OCI-LY3 (cell line): ENCODE results near the gene CERS6.
A peak's percentile ranks its signal among the peaks of the same experiment; 100 is the strongest.

ENCODE experiments used
- H2AFZ ChIP-seq: fragments of 200-600, 300-600 bp; shearing (Covaris generic); 2 replicates; pipeline ENCODE4 v1.6.0; 2014; ENCODE audit warnings: antibody characterized with exemption, low read depth, low read length
- H3K27ac ChIP-seq: fragments of 200-600, 300-600 bp; sonication (generic); 2 replicates; pipeline ENCODE4 v1.5.1; 2014; ENCODE audit warnings: mild to moderate bottlenecking, low read length, moderate library complexity, mixed read lengths
- H3K27me3 ChIP-seq: fragments of 200-600, 300-600 bp; sonication (generic); 2 replicates; pipeline ENCODE4 v1.6.1; 2014; ENCODE audit warnings: low read depth, low read length, mixed read lengths
- H3K36me3 ChIP-seq: fragments of 200-600, 300-600 bp; sonication (generic); replicated peaks from 2 replicates; pipeline ENCODE3; 2014; ENCODE audit warnings: low read depth, low read length, mixed read lengths
- H3K4me1 ChIP-seq: fragments of 300-600, 200-600 bp; sonication (generic); 2 replicates; pipeline ENCODE4 v1.6.1; 2014; ENCODE audit warnings: low read length, mixed read lengths
- H3K4me2 ChIP-seq: fragments of 200-600, 300-600 bp; sonication (generic); 2 replicates; pipeline ENCODE4 v1.6.1; 2014; ENCODE audit warnings: low read length, mixed read lengths
- H3K4me3 ChIP-seq: fragments of 300-600, 200-600 bp; sonication (generic); 2 replicates; pipeline ENCODE4 v1.5.1; 2014; ENCODE audit warnings: antibody characterized with exemption, mild to moderate bottlenecking, low read length, moderate library complexity
- H3K79me2 ChIP-seq: fragments of 300-600, 200-600 bp; shearing (Covaris generic); 2 replicates; pipeline ENCODE4 v1.6.1; 2014; ENCODE audit warnings: mild to moderate bottlenecking, low read length, mixed read lengths
- H3K9ac ChIP-seq: fragments of 300-600, 200-600 bp; shearing (Covaris generic); 2 replicates; pipeline ENCODE4 v1.6.0; 2014; ENCODE audit warnings: mild to moderate bottlenecking, low read length, moderate library complexity
- H3K9me3 ChIP-seq: fragments of 200-600, 300-600 bp; shearing (Covaris generic); 2 replicates; pipeline ENCODE4 v1.6.1; 2014; ENCODE audit warnings: low read length, mixed read lengths; ENCODE audit not compliant: insufficient read depth
- H4K20me1 ChIP-seq: fragments of 200-600, 300-600 bp; sonication (generic); 2 replicates; pipeline ENCODE4 v1.6.1; 2016; ENCODE audit warnings: low read length, mixed read lengths; ENCODE audit not compliant: insufficient read depth
- EZH2phosphoT487 ChIP-seq: fragments of 200-600 bp; shearing (Covaris generic); IDR thresholded peaks from 2 replicates; pipeline ENCODE4 v1.6.1; 2018; ENCODE audit warnings: antibody characterized with exemption, mixed run types, low read depth
- TF ChIP-seq, protein P1 (sequence below): fragments of 200-600, 300-600 bp; sonication (generic); IDR thresholded peaks from 2 replicates; pipeline ENCODE4 v1.5.1; 2014; ENCODE audit warnings: antibody characterized with exemption, low read length, low read depth

CERS6 gene

DNA sequence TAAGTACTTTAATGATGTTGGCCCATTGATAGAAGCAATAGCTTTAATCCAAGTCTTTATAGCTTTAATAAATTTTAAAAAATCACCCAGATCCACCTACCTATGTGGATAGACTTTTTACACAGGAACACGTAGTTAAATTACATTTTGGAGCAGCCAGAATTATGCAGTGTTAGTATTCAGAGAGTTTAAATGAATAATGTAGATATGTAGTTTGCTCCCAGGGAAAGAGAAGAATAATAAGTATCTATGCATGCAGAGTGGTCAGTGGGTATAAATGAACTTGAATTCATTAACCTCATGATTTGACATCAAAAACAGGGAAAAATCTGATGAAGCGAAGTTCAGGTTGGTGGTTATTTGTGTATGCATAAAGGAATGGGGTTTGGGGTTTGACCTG, 146.3 kb downstream of the CERS6 start:
- H3K4me1 ChIP-seq = peaks cover 40% of the 10 kb centered on the region
- no peak overlapping the region for H2AFZ ChIP-seq
- H3K36me3 ChIP-seq = no peaks in the 10 kb centered on the region
- H3K4me2 ChIP-seq = peak overlapping the region; percentile 40
- no peaks in the 10 kb centered on the region for H4K20me1 ChIP-seq
- TF ChIP-seq, protein P1, sequence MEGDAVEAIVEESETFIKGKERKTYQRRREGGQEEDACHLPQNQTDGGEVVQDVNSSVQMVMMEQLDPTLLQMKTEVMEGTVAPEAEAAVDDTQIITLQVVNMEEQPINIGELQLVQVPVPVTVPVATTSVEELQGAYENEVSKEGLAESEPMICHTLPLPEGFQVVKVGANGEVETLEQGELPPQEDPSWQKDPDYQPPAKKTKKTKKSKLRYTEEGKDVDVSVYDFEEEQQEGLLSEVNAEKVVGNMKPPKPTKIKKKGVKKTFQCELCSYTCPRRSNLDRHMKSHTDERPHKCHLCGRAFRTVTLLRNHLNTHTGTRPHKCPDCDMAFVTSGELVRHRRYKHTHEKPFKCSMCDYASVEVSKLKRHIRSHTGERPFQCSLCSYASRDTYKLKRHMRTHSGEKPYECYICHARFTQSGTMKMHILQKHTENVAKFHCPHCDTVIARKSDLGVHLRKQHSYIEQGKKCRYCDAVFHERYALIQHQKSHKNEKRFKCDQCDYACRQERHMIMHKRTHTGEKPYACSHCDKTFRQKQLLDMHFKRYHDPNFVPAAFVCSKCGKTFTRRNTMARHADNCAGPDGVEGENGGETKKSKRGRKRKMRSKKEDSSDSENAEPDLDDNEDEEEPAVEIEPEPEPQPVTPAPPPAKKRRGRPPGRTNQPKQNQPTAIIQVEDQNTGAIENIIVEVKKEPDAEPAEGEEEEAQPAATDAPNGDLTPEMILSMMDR = no peak
- TF ChIP-seq EZH2phosphoT487 = no peak
- peaks cover 12% of the 10 kb centered on the region; the same call in 1 of the 2 replicates for H3K9me3 ChIP-seq
- H3K27ac ChIP-seq = peak overlapping the region; percentile 23; the same call in 1 of the 2 replicates
- H3K27me3 ChIP-seq = no peaks in the 10 kb centered on the region
- no peak overlapping the region for H3K9ac ChIP-seq
- H3K79me2 ChIP-seq = 0 out of 2 replicates have a peak, but pooled peaks cover 3% of the 10 kb centered on the region
- H3K4me3 ChIP-seq = no peak overlapping the region

DNA sequence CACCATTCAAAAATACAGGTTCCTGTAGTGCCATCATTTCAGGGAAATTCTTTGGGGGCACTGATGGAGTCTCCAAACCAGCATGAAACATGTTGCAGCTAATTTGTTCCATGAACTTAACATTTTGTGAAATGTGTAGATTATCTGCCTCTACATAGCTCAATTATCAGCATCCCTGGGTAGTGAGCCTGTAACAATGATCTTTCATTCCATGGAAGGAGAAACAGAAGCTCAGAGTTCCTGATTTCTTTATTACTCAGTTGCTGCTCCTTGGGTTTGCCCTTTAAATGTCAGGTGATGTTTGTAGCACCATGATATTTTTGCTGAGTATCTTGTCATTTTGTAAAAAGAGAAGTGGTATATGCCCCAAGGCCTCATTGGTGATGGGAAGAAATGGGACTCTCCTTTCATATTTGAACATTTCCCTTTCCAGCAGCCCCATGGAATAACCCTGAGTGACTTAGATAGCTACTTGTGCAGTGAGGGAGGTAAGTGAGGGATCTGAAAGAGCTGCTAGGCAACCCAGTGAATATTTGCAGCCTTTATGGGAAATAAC, 146.9 kb downstream of the CERS6 start:
- no peak overlapping the region for H3K9ac ChIP-seq
- H3K4me2 ChIP-seq = peak overlapping the region; percentile 6; the same call in 1 of the 2 replicates
- no peak for TF ChIP-seq EZH2phosphoT487
- TF ChIP-seq, protein P1 = no peak

DNA sequence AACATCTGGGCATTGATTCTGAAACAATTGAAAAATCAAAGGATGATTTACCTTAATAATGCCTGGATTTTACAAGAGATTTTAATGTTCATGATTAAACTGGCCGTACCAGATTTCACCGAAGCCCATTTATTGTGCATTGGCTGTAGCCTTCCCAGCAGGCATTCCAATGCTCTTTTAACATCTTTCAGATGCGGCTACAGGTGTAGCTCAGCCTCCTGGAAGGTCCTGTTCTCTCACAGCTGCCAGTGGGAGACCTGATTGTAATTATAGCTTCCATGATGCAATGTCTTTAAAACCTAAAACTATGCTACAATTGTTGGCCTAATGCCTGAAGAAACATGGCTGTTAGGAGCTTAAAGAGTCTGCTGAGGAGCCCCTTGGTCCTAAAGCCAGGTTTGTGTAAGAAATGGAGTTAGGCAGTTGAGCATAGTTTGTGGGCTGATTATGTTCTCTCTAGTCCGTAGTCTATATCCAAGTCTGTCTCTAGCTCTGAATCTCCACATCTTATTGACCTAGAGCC, 147.4 kb downstream of the CERS6 start:
- peaks cover 40% of the 10 kb centered on the region for H3K4me1 ChIP-seq
- peak overlapping the region; percentile 6; the same call in 1 of the 2 replicates for H3K4me2 ChIP-seq
- H3K27ac ChIP-seq = no peak overlapping the region
- 0 out of 2 replicates have a peak, but pooled peaks cover 3% of the 10 kb centered on the region for H3K79me2 ChIP-seq
- no peaks in the 10 kb centered on the region for H3K27me3 ChIP-seq
- no peak overlapping the region for H2AFZ ChIP-seq
- H3K9me3 ChIP-seq = peaks cover 12% of the 10 kb centered on the region; the same call in 1 of the 2 replicates
- no peak overlapping the region for H3K9ac ChIP-seq
- H3K36me3 ChIP-seq = no peaks in the 10 kb centered on the region
- TF ChIP-seq EZH2phosphoT487 = no peak
- TF ChIP-seq, protein P1 = no peak
- H3K4me3 ChIP-seq = no peak overlapping the region
- H4K20me1 ChIP-seq = no peaks in the 10 kb centered on the region

More for the DNA sequence above, 146.9 kb downstream of the CERS6 start:
- H3K27ac ChIP-seq = no peak overlapping the region
- H4K20me1 ChIP-seq = no peaks in the 10 kb centered on the region
- 0 out of 2 replicates have a peak, but pooled peaks cover 3% of the 10 kb centered on the region for H3K79me2 ChIP-seq
- H3K36me3 ChIP-seq = no peaks in the 10 kb centered on the region
- peaks cover 40% of the 10 kb centered on the region for H3K4me1 ChIP-seq
- no peaks in the 10 kb centered on the region for H3K27me3 ChIP-seq
- no peak overlapping the region for H3K4me3 ChIP-seq
- H3K9me3 ChIP-seq = peaks cover 12% of the 10 kb centered on the region; the same call in 1 of the 2 replicates
- no peak overlapping the region for H2AFZ ChIP-seq

DNA sequence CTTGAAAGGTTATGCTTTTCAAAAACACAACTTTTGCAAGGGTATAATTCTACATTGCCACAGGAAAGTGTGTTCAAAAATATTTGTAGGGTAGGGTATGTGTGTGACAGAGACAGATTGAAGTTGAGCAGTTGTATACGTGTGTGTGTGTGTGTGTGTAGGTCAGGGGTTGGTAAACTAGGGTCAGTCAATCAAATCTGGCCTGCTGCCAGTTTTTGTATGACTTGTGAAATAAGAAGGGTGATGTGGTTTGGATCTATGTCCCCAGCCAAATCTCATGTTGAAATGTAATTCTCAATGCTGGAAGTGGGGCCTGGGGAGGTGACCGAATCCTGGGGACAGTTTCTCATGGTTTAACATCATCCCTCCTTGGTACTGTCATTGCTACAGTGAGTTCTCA, 148.2 kb downstream of the CERS6 start:
- TF ChIP-seq EZH2phosphoT487 = no peak
- TF ChIP-seq, protein P1 = no peak
- no peak overlapping the region for H3K4me2 ChIP-seq
- no peaks in the 10 kb centered on the region for H4K20me1 ChIP-seq
- H3K36me3 ChIP-seq = no peaks in the 10 kb centered on the region
- no peaks in the 10 kb centered on the region for H3K27me3 ChIP-seq
- no peak overlapping the region for H3K4me3 ChIP-seq
- peaks cover 12% of the 10 kb centered on the region; the same call in 1 of the 2 replicates for H3K9me3 ChIP-seq
- H3K4me1 ChIP-seq = peaks cover 36% of the 10 kb centered on the region
- 0 out of 2 replicates have a peak, but pooled peaks cover 3% of the 10 kb centered on the region for H3K79me2 ChIP-seq
- H3K27ac ChIP-seq = no peak overlapping the region
- no peak overlapping the region for H3K9ac ChIP-seq
- H2AFZ ChIP-seq = no peak overlapping the region
